HG03571 (cell line): ENCODE measurements around the gene PLA2G1B.

Source experiments
- ATAC-seq: cut with Tn5 transposase; IDR thresholded peaks from one replicate; pipeline ENCODE4 v1.9.1; 2021; ENCODE audit not compliant: unreplicated experiment

PLA2G1B gene

GRCh38 chr12:120331390-120331789 lies 3.8 kb upstream of the PLA2G1B start:
- ATAC-seq: no peak

DNA sequence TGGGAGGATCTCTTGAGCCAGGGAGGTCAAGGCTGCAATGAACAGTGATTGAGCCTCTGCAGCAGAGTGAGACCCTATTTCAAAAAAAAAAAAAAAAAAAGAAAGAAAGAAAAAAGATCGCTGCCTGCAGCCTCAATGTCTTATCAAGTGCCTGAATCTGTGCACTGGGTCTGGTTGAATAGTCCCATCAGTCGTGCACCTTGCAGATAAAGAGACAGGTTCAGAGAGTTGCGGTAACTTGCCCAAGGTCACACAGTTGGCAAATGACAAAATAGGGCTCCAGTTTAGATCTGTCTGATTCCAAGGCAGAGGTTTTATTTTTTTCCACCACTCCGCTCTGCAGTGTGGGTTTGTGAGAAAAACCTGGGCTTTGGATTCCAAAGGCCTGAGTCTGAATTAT lies 649 bp upstream of the PLA2G1B start:
- ATAC-seq: no peak

GRCh38 chr12:120324841-120325417 lies 2.6 kb downstream of the PLA2G1B start:
- ATAC-seq: no peak

- no peak for ATAC-seq
These were observed 3.8 kb downstream of the PLA2G1B start for GRCh38 chr12:120323772-120324171.

DNA sequence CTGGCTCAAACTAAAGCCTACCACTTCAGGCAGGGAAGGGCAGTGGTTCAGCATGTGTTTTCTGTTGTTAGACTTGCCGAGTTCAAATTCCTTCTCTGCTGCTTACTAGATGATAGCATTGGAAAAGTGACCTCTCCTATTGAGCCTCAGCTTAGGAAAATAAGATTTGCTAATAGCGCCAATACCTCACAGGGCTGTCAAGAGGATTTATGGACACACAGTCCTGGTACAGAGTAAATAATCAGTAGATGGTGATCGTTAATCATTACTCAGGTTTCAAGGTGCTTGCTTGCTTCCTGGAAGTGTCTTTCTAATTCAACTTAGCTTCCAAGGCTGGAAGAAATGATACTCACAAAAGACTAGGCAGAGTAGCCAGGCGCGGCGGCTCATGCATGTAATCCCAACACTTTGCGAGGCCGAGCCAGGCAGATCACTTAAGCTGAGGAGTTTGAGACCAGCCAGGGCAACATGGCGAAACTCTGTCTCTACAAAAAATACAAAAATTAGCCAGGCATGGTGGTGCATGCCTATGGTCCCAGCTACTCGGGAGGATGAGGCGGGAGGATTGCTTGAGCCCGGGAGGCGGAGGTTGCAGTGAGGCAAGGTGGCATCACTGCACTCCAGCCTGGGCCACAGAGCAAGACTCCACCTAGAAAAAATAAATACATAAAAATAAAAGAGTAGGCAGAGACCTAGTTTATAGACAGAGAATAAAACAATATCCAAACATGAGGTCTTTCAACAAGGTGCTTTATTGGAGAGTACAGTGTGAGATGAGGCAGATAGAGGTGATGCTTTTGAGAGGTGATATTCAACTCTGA lies 6.0 kb downstream of the PLA2G1B start:
- ATAC-seq: no peak

DNA sequence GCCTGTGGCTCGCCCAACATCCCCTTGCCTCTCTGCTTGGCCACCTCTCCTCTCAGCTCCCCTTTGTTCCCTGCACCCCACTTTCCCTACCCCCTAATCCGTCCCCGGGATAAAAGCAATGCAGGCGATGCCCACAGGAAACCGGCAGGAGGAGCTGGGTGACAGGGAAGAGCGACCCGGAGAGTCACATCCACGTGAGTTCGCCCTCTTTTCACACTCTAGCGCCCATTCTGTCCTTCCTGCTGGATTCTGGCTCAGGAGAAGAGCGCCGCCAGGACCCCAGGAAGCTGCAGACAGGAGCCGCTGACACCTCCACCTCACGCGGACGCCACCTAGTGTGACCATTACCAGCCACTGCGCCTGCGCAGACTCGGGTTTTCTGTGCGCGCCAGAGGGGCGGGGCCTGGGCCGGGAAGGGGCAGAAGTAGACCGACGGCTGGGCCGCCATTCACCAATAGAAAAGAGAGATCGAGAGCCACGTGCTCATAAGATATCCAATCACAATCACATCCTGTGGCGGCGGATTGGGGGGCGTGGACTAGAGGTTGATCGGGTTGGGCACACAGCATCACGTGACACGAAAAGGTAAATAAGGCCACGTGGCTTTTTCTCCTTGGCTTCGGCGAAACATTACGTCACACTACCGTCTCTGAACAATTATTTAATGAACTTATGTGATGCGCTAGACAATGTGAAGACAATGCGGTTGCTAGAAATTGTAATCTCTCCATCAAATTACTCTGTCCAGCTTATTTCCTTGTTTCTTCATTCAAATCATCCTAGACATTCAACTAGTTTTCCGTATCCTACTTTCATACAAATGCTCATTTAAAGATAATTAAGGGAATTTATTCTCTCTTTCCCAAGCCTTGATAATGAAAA lies 10.1 kb downstream of the PLA2G1B start:
- peak; percentile 96 for ATAC-seq

GRCh38 chr12:120316798-120317223 lies 10.8 kb downstream of the PLA2G1B start:
- no peak for ATAC-seq

- no peak for ATAC-seq
These were observed 13.4 kb downstream of the PLA2G1B start for GRCh38 chr12:120314220-120314619.

GRCh38 chr12:120301962-120302815 lies 25.4 kb downstream of the PLA2G1B start, which contains the start of gene SIRT4:
Gene SIRT4, plus strand, starts transcription at chr12:120302321. Its CDS starts 1,241 bp downstream, at chr12:120303562.
- peak; percentile 94 for ATAC-seq

- ATAC-seq: peak; percentile 50
These were observed 34.7 kb downstream of the PLA2G1B start, which contains the start of gene RNU4-1 for GRCh38 chr12:120292661-120293531. Gene RNU4-1, minus strand, starts transcription at chr12:120293237.

- ATAC-seq: no peak
These were observed 35.2 kb downstream of the PLA2G1B start for GRCh38 chr12:120292411-120292660.

GRCh38 chr12:120290609-120291305 lies 36.8 kb downstream of the PLA2G1B start:
- no peak for ATAC-seq

DNA sequence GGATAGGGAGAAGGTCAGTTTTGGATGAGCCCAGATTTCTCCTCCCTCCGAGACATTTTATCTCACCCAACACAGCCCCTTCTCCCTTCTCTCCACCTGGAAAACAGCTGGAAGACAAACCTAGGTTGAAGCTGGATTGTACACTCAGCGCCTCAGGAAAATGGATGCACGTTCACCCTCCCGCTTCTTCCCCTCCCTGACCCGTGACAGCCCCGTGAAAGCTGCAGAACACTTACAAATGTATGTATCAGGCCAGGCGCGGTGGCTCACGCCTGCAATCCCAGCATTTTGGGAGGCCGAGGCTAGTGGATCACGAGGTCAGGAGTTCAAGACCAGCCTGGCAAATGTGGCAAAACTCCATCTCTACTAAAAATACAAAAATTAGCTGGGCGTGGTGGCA lies 40.1 kb downstream of the PLA2G1B start:
- no peak for ATAC-seq

DNA sequence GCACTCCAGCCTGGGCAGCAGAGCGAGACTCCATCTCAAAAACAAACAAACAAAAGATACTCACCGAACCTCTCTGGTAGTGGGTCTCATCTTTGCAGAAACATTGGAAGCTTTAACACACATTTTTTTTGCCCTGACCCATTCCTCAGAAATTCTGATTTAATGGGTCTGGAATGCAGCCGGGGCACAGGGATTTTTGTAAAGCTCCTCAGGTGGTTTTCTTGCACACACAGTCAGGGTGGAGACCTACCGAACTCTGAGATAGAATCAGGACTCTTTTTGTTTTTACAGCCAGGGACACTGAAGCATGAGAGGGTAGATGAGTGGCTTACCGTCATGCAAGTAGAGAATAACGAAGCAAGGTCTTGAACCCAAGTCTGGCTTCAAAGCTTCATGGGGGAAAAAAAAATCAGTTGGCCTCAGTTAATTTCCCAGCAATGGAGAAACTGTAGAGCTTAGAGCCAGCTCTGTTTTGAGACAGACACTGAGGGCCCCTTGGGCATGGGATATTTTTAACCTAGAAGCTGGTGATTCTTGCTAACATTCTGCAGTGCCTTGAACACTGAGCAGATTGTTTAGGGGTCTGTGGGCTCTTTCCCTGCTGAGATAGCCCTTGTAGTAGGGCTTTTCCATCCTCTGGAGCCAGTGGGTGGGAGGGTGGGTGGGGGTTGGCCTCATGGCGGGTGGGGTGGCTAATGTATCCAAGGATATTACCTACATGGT lies 40.6 kb downstream of the PLA2G1B start:
- ATAC-seq: no peak

- ATAC-seq: no peak
These were observed 43.2 kb downstream of the PLA2G1B start for GRCh38 chr12:120284381-120284780.

GRCh38 chr12:120283318-120283717 lies 44.3 kb downstream of the PLA2G1B start:
- no peak for ATAC-seq

- no peak for ATAC-seq
These were observed 49.2 kb downstream of the PLA2G1B start for GRCh38 chr12:120278137-120279069.
